Prostate gland (tissue), 2 donors: ENCODE data around the gene POLR2B.

ENCODE experiments used
- CTCF ChIP-seq, 4 experiments: fragments of 200-600 bp in 2 of 4; fragments of 450-650 bp in 2 of 4; sonication (generic) in 2 of 4; IDR thresholded peaks; 1 replicate in 3 of 4; 2 replicates in 1 of 4; pipeline ENCODE4 v1.5.1; 2016 to 2019; ENCODE audit warnings: antibody characterized with exemption in 4 of 4, mild to moderate bottlenecking in 2 of 4, moderate library complexity in 2 of 4
- POLR2A ChIP-seq: fragments of 450-650 bp; IDR thresholded peaks from one replicate; pipeline ENCODE4 v1.6.1; 2016; ENCODE audit warnings: antibody characterized with exemption, mild to moderate bottlenecking

GRCh38 chr4:56986952-56987351 is 8.3 kb downstream of the POLR2B start:
- TF ChIP-seq CTCF (IDR thresholded peaks at IDR 0.05) = no peak
- TF ChIP-seq POLR2A = no peak
